WI38 (cell line): ENCODE data around the gene SEPTIN12.
A peak's percentile ranks its signal among the peaks of the same experiment; 100 is the strongest.

Source experiments
- H3K4me3 ChIP-seq: 2 replicates; pipeline ENCODE4 v1.5.1; 2011; ENCODE audit warnings: low read depth, mild to moderate bottlenecking, control low read depth, low read length
- CTCF ChIP-seq: IDR thresholded peaks from 2 replicates; pipeline ENCODE4 v1.5.1; 2012; ENCODE audit warnings: low read depth, mild to moderate bottlenecking, control low read depth, low read length

Gene SEPTIN12

GRCh38 chr16:4771646-4772045, 16.5 kb downstream of the SEPTIN12 start:
- TF ChIP-seq CTCF = no peak
- H3K4me3 ChIP-seq = no peak overlapping the region

DNA sequence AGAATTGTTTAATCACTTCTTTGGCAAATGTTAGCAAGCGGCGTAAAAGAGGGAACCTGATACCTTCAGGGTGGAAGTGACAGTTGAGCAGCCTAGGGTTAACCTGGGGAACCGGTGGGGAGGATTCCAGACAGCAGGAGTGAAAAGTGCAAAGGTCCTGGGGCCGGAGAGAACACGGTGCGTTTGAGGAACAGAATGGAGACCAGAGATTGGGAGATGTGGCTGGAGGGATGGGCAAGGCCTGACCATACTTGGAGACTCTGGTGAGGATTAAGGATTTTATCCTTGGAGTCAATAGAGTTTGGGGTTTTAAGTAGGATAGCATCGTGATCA, 18.9 kb downstream of the SEPTIN12 start:
- peak overlapping the region; percentile 54; the same call in 1 of the 2 replicates for H3K4me3 ChIP-seq
- TF ChIP-seq CTCF = no peak

GRCh38 chr16:4768549-4769305, 19.4 kb downstream of the SEPTIN12 start:
- peak overlapping the region; percentile 54 for H3K4me3 ChIP-seq
- no peak for TF ChIP-seq CTCF

- H3K4me3 ChIP-seq = peak overlapping the region; percentile 54
- no peak for TF ChIP-seq CTCF
Measured at GRCh38 chr16:4767872-4768548, 20.1 kb downstream of the SEPTIN12 start.

DNA sequence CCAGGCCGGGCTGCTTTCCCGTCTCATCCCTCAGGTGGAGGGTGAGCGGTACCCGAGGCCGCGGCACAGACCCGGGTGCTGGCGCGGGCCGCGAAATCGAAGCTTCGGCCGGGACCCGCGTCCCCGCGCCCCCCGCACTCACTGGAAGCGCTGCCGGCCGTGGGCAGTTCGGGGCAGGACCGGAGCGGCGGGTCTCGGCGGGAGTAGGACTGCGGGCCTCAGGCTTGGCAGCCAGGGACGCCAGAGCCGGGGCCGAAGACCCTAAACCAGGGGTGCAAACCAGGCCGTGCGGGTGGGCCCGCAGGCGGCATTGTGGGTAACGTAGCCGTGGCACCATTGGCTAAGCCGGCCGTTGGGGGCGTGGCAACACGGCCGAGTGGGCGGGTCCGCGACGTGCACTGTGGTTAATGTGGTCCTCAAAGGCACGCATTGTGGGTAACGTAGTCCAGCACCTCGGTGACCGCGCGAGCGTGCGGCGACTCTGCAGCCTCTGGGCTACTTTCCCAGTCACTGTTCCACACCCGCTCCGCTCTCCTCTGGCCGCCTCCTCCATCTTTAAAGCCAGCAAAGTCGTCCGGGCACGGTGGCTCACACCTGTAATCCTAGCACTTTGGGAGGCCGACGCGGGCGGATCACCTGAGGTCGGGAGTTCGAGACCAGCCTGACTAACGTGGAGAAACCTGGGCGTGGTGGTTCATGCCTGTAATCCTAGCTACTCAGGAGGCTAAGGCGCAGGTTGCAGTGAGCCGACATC, 21.1 kb downstream of the SEPTIN12 start, which contains the start of gene ZNF500:
ZNF500 (minus strand) TSS at position 288 of the 754 bp plus-strand sequence. CDS start 1,184 bp downstream, outside the sequence.
- H3K4me3 ChIP-seq = peak within 1 kb of the TSS; percentile 94
- TF ChIP-seq CTCF = no peak

GRCh38 chr16:4765511-4766474, 22.4 kb downstream of the SEPTIN12 start:
- TF ChIP-seq CTCF = no peak
- H3K4me3 ChIP-seq = peak overlapping the region; percentile 94
